ENCODE data around the gene PITX1. TPM values are rescaled to one million over a fixed set of nuclear protein-coding genes. Genes with fewer than 3 reads are reported as not detected.
A peak's percentile ranks its signal among the peaks of the same experiment; 100 is the strongest.

The PITX1 gene
- total and polyA plus RNA-seq, 7 donors: 13.6 to 103 (median 42.7) TPM

DNA sequence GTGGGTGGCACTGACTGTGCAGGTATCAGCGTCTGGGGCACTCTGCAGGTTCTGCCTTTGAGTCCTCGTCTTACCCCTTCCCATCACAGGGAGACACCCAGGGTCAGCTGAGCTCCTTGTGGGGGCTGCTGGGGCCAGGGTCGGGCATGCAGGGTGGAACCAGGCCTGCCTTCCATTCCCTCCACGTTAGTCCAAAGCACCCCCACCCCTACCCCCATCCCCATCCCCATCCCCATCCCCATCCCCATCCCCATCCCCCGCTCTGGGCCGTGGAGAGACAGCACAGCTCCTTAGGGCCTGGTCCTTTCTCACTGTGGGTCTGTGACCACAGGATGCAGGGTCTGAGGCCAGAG is 1.6 kb upstream of the PITX1 start:
- intact Hi-C loops (cut with DNase I): loop anchor here in 1 of 2 donors (10.0 kb wide), 1 partner anchor 299 kb away; no protein-coding TSS in a partner anchor
- ATAC-seq: no peak
- WGBS, 3 donors: 81 to 94% (median 82%) methylated on average over 5 to 6 of the region's 6 CpGs
- Histone ChIP-seq H3K27ac (peak overlapping the region; percentile 90), H3K4me1 (peaks cover 25% of the 10 kb centered on the region), H3K4me3 (no peak overlapping the region), H3K9me3 (no peaks in the 10 kb centered on the region), H3K36me3 (ENCODE audit: insufficient read depth in 1 of 2, low read depth in 1 of 2) (no peaks in the 10 kb centered on the region), H3K27me3 (ENCODE audit: insufficient read depth in 3 of 3, low read length in 2 of 3) (peaks cover 0 to 44% (median 7%) of the 10 kb centered on the region in 3 donors)
- peak in 1 of 2 donors; percentile 42 for DNase-seq
- TF ChIP-seq, protein P1, sequence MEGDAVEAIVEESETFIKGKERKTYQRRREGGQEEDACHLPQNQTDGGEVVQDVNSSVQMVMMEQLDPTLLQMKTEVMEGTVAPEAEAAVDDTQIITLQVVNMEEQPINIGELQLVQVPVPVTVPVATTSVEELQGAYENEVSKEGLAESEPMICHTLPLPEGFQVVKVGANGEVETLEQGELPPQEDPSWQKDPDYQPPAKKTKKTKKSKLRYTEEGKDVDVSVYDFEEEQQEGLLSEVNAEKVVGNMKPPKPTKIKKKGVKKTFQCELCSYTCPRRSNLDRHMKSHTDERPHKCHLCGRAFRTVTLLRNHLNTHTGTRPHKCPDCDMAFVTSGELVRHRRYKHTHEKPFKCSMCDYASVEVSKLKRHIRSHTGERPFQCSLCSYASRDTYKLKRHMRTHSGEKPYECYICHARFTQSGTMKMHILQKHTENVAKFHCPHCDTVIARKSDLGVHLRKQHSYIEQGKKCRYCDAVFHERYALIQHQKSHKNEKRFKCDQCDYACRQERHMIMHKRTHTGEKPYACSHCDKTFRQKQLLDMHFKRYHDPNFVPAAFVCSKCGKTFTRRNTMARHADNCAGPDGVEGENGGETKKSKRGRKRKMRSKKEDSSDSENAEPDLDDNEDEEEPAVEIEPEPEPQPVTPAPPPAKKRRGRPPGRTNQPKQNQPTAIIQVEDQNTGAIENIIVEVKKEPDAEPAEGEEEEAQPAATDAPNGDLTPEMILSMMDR (IDR thresholded peaks at IDR 0.05): no peak

DNA sequence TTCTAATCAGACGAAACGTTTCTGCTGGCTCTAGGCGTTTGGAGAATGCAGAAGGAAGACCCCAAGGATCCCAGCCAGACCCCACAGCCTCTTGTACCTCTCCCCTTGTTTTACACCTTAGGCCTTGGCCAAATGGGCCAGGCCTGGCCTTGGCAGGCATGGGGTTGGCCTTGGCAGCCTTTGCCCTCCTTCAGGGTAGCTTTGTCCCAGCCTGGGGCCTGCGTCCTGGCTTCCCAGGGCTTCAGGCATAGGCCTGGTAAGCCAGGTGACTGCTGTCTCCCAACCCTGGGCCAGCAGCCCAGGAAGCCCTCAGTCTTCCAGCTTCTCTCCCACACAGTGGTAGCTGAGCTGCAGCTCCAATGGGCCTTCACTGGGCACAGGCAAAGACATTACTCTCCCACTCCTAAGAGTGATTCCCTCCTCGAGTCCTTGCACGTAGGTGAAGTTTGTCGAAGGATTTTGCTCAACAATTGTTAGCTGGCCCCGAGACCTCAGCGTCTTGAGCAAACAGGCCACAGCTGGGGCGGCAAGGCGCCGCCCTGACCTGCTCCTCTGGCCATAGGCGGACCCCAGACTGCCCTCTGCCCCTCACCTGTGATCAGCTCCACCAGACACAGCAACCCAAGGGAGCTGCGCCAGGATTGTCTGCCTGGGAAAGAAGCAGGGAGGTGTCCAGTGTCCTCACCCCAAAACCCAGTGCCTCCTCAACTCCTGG is 1.1 kb upstream of the PITX1 start:
- peak; percentile 15 to 52 (median 40) for ATAC-seq
- intact Hi-C loops (cut with DNase I): loop anchor here in 1 of 2 donors (5.0 to 10.0 kb wide), 2 partner anchors 157 to 300 kb away; no protein-coding TSS in a partner anchor
- peaks cover 0 to 43% (median 4%) of the 10 kb centered on the region in 3 donors for H3K27me3 ChIP-seq (ENCODE audit: insufficient read depth in 3 of 3, low read length in 2 of 3)

DNA sequence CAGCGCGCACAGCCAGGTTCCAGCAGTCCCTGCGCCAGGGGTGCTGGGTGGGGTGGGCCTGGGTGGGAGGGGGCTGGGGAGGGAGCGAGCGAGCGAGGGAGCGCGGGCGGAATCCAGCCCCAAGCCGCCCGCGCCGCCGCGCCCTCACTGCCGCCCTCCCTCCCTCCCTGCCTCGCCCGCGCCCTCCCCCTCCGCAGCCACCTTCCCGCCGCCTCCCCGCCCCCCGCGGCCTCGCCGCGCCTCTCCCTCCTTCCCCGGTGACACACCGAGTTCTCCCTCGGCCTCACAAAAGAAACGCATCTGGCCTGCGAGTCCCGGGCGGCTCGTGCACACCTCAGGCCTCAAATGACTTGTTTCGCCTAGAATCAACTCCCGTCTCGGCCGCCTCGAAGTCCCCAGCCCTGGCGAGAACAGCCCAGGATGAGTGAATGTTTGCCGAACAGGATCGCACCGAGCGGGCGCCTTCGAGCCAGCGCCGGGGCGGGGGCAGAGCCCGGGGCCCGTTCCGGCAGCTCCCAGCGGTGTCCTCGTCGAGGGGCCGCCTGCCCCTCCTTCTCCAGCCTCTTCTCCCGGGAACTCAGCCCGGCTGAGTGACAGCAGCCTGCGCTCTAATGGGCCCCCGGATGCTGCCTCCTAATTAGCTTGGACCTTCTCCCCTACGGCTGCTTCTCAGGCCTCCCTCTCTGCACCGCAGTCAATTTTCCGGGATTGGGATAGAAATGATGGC is 371 bp upstream of the PITX1 start:
- Histone ChIP-seq H3K36me3 (ENCODE audit: insufficient read depth in 1 of 2, low read depth in 1 of 2) (peaks cover 0 to under 1% of the 10 kb centered on the region in 2 donors), H3K9me3 (no peaks in the 10 kb centered on the region), H3K4me1 (peaks cover 24% of the 10 kb centered on the region), H3K27me3 (ENCODE audit: insufficient read depth in 3 of 3, low read length in 2 of 3) (peaks cover 0 to 46% (median 4%) of the 10 kb centered on the region in 3 donors), H3K4me3 (peak overlapping the region; percentile 85), H3K27ac (peak overlapping the region; percentile 90)
- TF ChIP-seq, protein P1 (IDR thresholded peaks at IDR 0.05): no peak
- 6 to 13% (median 10%) methylated on average over 34 to 51 of the region's 65 CpGs for WGBS, 3 donors
- ATAC-seq: peak; percentile 72 to 81 (median 75)
- peak; percentile 66 to 92 for DNase-seq
- intact Hi-C loops (cut with DNase I): loop anchor here in 1 of 2 donors (5.0 to 10.0 kb wide), 2 partner anchors 158 to 300 kb away; no protein-coding TSS in a partner anchor

More for the DNA sequence above, 1.1 kb upstream of the PITX1 start:
- TF ChIP-seq, protein P1 (IDR thresholded peaks at IDR 0.05): no peak
- H3K9me3 ChIP-seq: no peaks in the 10 kb centered on the region
- peak in 1 of 2 donors; percentile 71 for DNase-seq
- H3K36me3 ChIP-seq (ENCODE audit: insufficient read depth in 1 of 2, low read depth in 1 of 2): no peaks in the 10 kb centered on the region
- H3K27ac ChIP-seq: peak overlapping the region; percentile 90
- WGBS, 3 donors: 74 to 80% (median 79%) methylated on average over 14 of the region's 14 CpGs
- peaks cover 25% of the 10 kb centered on the region for H3K4me1 ChIP-seq
- H3K4me3 ChIP-seq: peak overlapping the region; percentile 85

DNA sequence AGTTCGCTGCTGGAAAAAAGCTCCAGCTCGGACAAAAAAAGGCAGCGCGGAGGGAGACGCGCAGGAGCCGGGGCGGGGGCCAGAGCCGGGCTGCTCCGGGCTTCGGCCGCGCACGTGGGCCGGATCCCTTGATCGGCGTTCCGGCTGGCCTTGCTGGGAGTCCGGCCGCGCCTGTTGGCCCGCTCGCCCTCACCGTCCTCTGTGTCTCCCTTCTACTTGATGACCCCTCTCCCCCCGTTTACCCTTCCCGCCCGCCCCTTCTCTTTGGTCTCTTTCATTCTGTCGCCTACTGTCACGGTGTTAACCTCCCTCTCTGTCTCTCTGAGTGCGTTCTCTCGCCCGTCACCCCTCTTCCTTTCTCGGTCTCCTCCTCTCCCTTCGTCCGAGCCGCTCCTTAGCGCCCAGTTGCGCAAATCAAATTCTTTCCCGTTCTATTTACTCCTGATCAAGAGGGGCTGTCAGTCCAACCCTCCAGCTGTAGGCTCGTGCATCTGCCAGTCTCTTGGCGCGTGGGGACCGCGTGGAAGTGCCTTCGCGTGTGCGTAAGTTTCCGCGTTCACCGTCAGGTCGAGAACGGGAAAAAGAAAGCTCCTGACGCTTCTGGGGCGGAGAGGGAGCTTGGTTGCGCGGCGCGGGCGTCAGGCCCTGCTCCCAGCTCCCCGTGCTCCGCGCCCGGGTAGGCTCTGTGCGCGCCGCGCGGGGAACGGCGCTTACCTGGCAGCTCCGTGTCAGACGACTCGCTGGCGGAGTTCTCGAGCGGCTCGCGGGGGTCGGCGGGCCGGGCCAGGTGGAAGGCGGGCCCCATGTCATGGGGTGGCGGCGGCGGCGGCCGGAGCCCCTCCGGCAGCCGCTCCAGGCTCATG is 798 bp downstream of the PITX1 start:
- intact Hi-C loops (cut with DNase I): loop anchor here in 1 of 2 donors (5.0 to 10.0 kb wide), 2 partner anchors 159 to 302 kb away; no protein-coding TSS in a partner anchor
- Histone ChIP-seq H3K27me3 (ENCODE audit: insufficient read depth in 3 of 3, low read length in 2 of 3) (peaks cover 0 to 43% (median 4%) of the 10 kb centered on the region in 3 donors), H3K36me3 (ENCODE audit: insufficient read depth in 1 of 2, low read depth in 1 of 2) (peaks cover 0 to 9% of the 10 kb centered on the region in 2 donors), H3K4me1 (peaks cover 19% of the 10 kb centered on the region), H3K27ac (peak overlapping the region; percentile 90), H3K9me3 (no peaks in the 10 kb centered on the region), H3K4me3 (peak overlapping the region; percentile 85)
- DNase-seq (peak; percentile 40 to 77), ATAC-seq (peak; percentile 54 to 60 (median 56))
- TF ChIP-seq, protein P1 (IDR thresholded peaks at IDR 0.05): no peak
- WGBS, 3 donors: 1% methylated on average over 67 to 89 of the region's 89 CpGs

Measured in psoas muscle (tissue), 8 donors.